ENCODE measurements around the gene TCERG1L.

TCERG1L gene

GRCh38 chr10:131068311-131068710, 243.2 kb downstream of the TCERG1L start:
- no peak overlapping the region for H3K4me3 ChIP-seq
- no peak overlapping the region for H3K27ac ChIP-seq

GRCh38 chr10:131067690-131068089, 243.8 kb downstream of the TCERG1L start:
- Histone ChIP-seq H3K27ac (no peak overlapping the region), H3K4me3 (no peak overlapping the region)

DNA sequence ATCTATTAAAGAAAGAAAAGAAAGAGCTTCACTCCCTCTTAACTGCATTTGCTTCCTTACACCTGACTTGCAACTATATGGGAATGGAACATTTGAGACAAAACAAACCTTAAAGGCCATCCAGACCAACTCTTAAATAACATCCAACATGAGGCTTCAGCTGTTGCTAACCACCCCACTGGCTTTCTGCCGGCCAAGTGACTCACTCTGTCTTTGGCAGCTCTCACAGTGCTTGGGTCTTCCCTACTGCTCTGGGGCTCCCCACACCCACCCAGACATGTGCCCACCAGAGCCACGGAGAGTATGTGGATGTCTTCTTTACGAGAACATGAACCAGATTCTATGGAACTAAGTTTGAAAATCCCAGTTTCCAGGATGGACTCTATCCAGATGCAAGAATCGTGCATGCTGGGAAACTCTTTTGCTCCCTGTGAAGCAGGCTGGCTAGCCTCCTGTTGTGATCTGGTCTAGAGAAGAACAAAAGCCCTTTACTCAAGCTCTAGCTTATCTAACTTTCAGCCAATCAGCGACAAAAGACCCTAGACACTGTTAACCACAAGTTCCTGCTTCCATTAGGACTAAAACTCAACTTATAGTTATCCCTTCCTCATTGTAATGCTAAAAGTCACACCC, 245.7 kb downstream of the TCERG1L start:
- H3K27ac ChIP-seq, result no peak overlapping the region
- no peak overlapping the region for H3K4me3 ChIP-seq

- Histone ChIP-seq H3K27ac (no peak overlapping the region), H3K4me3 (no peak overlapping the region)
Measured at GRCh38 chr10:131063311-131063710, 248.2 kb downstream of the TCERG1L start.

DNA sequence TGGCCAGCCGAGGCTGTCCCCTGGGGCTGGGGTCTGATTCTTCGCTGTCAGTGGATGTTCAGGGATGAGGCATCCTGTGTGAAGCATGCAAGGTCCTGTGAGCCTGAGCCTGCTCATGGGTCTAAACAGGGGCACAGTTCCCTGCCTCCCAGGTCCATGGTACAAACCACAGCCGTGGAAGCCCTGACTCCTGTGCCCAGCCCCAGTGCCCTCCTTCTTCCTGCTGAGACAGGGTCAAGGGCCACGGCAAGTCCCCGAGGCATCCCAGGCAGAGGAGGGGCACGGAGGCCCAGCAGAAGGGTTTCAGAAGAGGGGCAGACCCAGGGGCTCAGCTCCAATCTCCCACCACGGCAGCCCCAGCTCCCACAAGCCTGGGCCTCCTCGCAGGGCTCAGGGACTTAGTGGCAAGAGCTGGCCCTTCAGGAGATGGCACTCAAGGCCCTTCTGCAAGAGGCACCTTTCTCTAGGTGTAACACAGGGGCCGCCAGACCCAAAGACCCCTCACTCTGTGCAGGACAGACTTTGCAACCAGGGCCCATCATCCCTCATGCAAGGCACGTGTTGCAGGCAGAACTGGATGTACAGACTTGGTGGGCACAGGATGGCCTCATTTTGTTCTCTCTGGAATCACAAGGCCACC, 248.8 kb downstream of the TCERG1L start:
- Histone ChIP-seq H3K27ac (no peak overlapping the region), H3K4me3 (no peak overlapping the region)

DNA sequence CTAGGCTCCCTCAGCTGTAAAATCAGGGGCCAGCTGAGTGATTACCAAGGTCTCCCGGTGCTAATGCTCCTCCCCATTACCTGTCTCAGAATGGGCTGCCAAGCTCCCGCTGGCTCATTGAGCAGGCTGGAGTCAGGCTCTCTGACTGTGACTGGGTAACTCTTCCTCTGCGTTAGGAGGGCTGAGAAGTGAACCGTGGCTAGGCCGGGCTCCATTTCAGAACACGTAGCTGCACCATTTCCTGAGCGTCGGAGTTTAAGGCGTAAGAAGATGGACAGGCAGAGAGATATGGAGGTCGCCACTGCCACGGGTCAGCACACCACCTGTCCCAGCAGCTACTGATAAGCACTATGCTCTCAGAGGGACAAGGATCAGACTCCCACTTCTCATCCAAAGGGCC, 250.3 kb downstream of the TCERG1L start:
- Histone ChIP-seq H3K4me3 (no peak overlapping the region), H3K27ac (no peak overlapping the region)

DNA sequence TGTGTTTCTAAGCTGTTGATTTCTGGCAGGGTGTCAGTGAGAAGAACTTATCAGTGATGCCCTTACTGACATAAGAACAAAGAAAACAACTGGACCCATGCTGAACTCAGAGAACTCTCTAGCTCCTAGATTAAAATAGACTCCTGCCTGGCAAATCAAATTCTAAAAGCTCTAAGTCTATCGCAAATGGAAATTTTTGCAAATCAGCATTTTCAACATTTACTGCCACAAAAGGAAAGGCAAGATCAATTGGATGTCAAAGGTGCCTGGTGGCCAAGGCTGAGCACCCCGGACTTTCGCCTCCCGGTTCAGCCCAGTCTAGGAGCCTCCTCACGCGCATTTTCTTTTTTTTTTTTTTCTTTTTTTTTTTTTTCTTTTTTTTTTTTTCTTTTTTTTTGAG, 251.6 kb downstream of the TCERG1L start:
- H3K27ac ChIP-seq, result no peak overlapping the region
- H3K4me3 ChIP-seq, result no peak overlapping the region

GRCh38 chr10:131058799-131059198, 252.7 kb downstream of the TCERG1L start:
- no peak overlapping the region for H3K4me3 ChIP-seq
- no peak overlapping the region for H3K27ac ChIP-seq

DNA sequence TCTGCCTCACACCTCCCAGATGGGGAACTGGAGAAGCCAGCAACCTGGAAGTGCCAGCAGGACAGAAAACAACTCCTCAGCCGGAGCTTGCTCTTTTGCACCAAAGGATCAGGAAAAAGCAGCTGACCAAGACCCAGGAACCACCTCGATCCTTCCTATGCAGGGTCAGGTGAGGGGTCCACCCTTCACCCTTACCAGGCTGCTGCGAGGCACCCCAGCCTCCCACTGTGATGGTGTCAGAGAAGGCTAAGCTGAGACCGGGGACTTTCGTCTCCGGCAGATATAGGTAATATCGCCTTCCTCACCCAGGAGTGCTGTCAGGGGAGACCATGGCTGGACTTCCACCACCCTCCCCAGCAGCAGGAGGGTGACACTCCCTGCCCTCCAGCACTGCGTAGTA, 254.7 kb downstream of the TCERG1L start:
- Histone ChIP-seq H3K27ac (no peak overlapping the region), H3K4me3 (no peak overlapping the region)

GRCh38 chr10:131056091-131056579, 255.4 kb downstream of the TCERG1L start:
- Histone ChIP-seq H3K4me3 (no peak overlapping the region), H3K27ac (no peak overlapping the region)

DNA sequence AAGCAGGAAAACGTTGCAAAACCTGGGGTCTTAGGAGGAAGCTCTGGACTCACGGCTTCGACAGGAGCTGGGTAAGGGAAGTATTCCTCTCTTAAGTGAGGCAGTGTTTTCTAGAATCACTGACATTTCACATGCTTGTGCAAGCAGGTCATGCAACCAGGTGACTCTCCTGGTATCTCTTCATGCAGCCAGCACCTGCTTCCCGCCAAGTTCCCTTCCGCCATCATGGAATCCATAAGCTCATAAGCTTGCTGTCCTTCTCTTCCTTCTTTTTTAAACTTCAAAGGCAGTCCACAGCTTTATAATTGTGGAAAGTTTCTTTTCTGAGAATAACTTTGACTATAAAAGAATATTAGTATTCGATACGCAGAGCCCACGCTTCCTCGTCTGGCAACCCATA, 256.1 kb downstream of the TCERG1L start:
- Histone ChIP-seq H3K4me3 (no peak overlapping the region), H3K27ac (no peak overlapping the region)

GRCh38 chr10:131053192-131053591, 258.3 kb downstream of the TCERG1L start:
- H3K4me3 ChIP-seq, result no peak overlapping the region
- H3K27ac ChIP-seq, result no peak overlapping the region

- H3K27ac ChIP-seq, result no peak overlapping the region
- H3K4me3 ChIP-seq, result no peak overlapping the region
Measured at GRCh38 chr10:131050162-131050766, 261.3 kb downstream of the TCERG1L start.

- no peak overlapping the region for H3K27ac ChIP-seq
- no peak overlapping the region for H3K4me3 ChIP-seq
Measured at GRCh38 chr10:131049016-131049415, 262.5 kb downstream of the TCERG1L start.

GRCh38 chr10:131048606-131049005, 262.9 kb downstream of the TCERG1L start:
- Histone ChIP-seq H3K27ac (no peak overlapping the region), H3K4me3 (no peak overlapping the region)

DNA sequence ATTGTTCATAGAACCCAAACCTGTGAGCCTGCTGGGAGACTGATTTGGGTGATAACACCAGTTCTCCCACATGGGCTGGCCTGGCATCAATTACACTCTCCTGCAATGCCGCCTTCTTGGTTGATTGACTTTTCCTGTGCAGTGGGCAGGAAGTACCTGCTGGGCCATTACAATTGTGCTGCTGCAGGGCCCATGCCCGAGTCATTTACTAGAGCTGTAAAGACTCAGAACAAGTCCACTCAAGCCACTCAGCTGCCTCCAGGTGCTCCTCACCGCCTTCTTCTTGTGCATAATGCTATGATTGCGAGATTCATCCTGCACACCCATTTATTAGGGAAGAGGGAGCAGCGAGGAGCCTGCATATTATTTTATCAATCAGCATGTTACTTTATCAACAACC, 264.0 kb downstream of the TCERG1L start:
- Histone ChIP-seq H3K4me3 (no peak overlapping the region), H3K27ac (no peak overlapping the region)

DNA sequence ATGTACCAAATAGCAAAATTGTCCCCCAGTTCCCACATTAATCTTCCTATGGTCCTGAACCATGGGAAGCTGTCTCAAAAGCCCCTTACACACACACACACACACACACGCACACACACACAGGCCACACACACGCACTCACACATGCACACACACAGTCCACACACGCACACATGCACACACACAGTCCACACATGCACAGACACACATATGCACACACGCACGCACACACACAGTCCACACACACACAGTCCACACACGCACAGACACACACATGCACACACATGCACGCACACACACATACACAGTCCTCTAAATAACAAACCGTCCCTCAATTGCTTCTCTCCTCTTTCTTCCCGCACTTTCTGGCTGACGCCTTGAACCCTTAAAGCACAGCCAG, 265.3 kb downstream of the TCERG1L start:
- Histone ChIP-seq H3K4me3 (no peak overlapping the region), H3K27ac (no peak overlapping the region)

DNA sequence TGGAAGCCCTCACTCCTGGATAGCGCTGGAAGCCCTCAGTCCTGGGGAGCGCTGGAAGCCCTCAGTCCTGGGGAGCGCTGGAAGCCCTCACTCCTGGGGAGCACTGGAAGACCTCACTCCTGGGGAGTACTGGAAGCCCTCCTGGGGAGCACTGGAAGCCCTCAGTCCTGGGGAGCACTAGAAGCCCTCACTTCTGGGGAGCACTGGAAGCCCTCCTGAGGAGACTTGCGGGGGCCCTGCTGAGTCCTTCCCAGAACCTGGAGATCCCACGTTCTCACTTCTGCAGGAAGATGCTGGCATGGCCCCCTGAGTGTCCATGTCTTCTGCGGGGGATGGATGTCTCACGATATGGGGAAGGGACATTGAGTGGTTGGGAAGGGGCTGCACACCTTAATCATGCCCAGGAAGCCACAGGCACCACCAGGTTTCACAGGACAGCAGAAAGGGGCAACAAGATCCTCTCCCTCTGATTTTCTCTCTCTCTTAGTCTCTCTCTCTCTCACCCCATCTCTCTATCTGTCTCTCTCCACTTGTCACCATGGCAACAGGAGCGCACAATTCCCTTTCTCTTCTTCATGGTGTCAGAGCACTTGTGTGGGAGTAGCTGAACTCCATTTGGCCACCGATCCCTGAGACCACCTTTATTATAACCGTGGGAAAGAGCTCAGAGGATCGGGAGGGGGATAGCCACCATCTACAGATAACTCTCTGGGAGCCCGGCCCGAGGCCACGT, 267.0 kb downstream of the TCERG1L start:
- H3K4me3 ChIP-seq, result no peak overlapping the region

DNA sequence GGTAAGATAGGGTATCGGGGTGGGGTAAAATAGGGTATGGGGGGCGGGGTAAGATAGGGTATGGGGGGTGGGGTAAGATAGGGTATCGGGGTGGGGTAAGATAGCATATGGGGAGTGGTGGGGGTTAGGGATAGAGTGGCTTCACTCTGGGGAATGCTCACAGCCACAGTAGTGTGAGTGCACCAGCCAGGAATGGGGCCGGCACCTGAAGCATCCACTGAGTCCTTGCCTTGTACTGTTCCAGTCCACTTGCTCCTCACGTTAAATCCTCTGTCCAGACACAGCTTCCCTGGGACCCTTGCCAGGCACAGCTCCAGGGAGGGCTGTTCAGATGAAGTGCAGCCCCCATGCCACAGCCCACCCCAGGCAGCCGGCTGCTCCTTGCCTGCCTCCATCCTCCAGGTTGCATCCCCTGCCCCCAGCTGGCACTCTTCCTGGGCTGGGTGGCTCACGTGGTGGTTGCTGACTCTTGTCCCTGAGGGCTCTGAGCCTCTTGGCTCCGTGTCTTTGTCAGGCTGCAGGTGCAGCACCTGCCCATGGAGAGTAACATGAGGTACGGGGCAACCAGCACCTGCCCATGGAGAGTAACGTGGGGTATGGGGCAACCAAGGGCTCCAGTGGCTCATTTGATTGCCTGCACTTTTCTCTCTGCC, 268.4 kb downstream of the TCERG1L start:
- H3K4me3 ChIP-seq, result no peak overlapping the region
- H3K27ac ChIP-seq, result no peak overlapping the region

More for the DNA sequence above, 267.0 kb downstream of the TCERG1L start:
- H3K27ac ChIP-seq, result no peak overlapping the region

Measured in skin epidermis (tissue), 12 donors.